Hepatocyte (in vitro differentiated cells): Measurements from ENCODE around the gene CERS3. TPM values are rescaled to one million over a fixed set of nuclear protein-coding genes. Genes with fewer than 3 reads are reported as not detected.

Experiments used
- DNase-seq: peaks from one replicate; pipeline ENCODE4 v3.0.0-alpha.2; 2016; ENCODE audit warnings: low spot score
- H2AFZ ChIP-seq: fragments of 200-600 bp; sonication (generic); 2 replicates; pipeline ENCODE4 v1.6.0; 2016; ENCODE audit warnings: antibody characterized with exemption, mild to moderate bottlenecking
- H3K27ac ChIP-seq: fragments of 200-600 bp; sonication (generic); 2 replicates; pipeline ENCODE4 v1.5.1; 2016; ENCODE audit warnings: mild to moderate bottlenecking
- H3K27me3 ChIP-seq: fragments of 200-600 bp; sonication (generic); 2 replicates; pipeline ENCODE4 v1.6.1; 2016
- H3K36me3 ChIP-seq: fragments of 200-600 bp; sonication (generic); replicated peaks from 2 replicates; pipeline ENCODE4 v1.5.1; 2016; ENCODE audit warnings: low read depth; ENCODE audit not compliant: insufficient read depth
- H3K4me1 ChIP-seq: fragments of 200-600 bp; sonication (generic); 2 replicates; pipeline ENCODE4 v1.5.1; 2016; ENCODE audit warnings: mild to moderate bottlenecking, moderate library complexity; ENCODE audit not compliant: insufficient read depth
- H3K4me2 ChIP-seq: fragments of 200-600 bp; sonication (generic); 2 replicates; pipeline ENCODE4 v1.6.0; 2016
- H3K4me3 ChIP-seq: fragments of 200-600 bp; sonication (generic); 2 replicates; pipeline ENCODE4 v1.5.1; 2016; ENCODE audit warnings: mild to moderate bottlenecking
- H3K79me2 ChIP-seq: fragments of 200-600 bp; sonication (generic); 2 replicates; pipeline ENCODE4 v1.6.0; 2017; ENCODE audit warnings: mild to moderate bottlenecking
- H3K9me2 ChIP-seq: fragments of 200-600 bp; sonication (generic); replicated peaks from 2 replicates; pipeline ENCODE4 v1.6.0; 2017; ENCODE audit warnings: mild to moderate bottlenecking; ENCODE audit not compliant: insufficient read depth
- H3K9me3 ChIP-seq: fragments of 200-600 bp; sonication (generic); 2 replicates; pipeline ENCODE4 v1.5.1; 2016; ENCODE audit warnings: low read depth, mild to moderate bottlenecking
- H4K20me1 ChIP-seq: fragments of 200-600 bp; sonication (generic); 2 replicates; pipeline ENCODE4 v1.6.0; 2016; ENCODE audit warnings: mild to moderate bottlenecking; ENCODE audit not compliant: insufficient read depth, poor library complexity, severe bottlenecking
- CTCF ChIP-seq: fragments of 200-600 bp; sonication (generic); IDR thresholded peaks from 2 replicates; pipeline ENCODE4 v1.5.1; 2016; ENCODE audit warnings: antibody characterized with exemption, mild to moderate bottlenecking; ENCODE audit not compliant: poor library complexity
- EZH2 ChIP-seq: fragments of 200-600 bp; sonication (generic); IDR thresholded peaks from 2 replicates; pipeline ENCODE4 v1.6.1; 2016; ENCODE audit warnings: antibody characterized with exemption, mild to moderate bottlenecking, borderline replicate concordance
- EZH2phosphoT487 ChIP-seq: fragments of 200-600 bp; sonication (generic); IDR thresholded peaks from one replicate; pipeline ENCODE4 v1.6.1; 2018; ENCODE audit warnings: antibody characterized with exemption, mild to moderate bottlenecking, low read depth, moderate library complexity; ENCODE audit not compliant: unreplicated experiment, severe bottlenecking
- WGBS: methylation state at CpG from one replicate; pipeline ENCODE4 v1.1.6; 2016; ENCODE audit warnings: low lambda C conversion rate; ENCODE audit errors: missing lambda C conversion rate; 5-methylcytosine and 5-hydroxymethylcytosine counted together
- polyA plus RNA-seq: library from polyadenylated mRNA; unstranded; fragments of >200 nt; fragmentation: Nextera tagmentation; extraction: Ambion mirVana; gene quantifications from 2 replicates; pipeline ENCODE4 v1.2.1, GENCODE V29; 2016
- total RNA-seq: library from RNA; depleted of rRNA; stranded (reverse); fragments of >200 nt; gene quantifications from 2 replicates; pipeline ENCODE4 v1.2.3, GENCODE V29; 2014

The CERS3 gene
- total and polyA plus RNA-seq, 2 experiments from 2014 or later, result 0.53 TPM; not detected in 1

DNA sequence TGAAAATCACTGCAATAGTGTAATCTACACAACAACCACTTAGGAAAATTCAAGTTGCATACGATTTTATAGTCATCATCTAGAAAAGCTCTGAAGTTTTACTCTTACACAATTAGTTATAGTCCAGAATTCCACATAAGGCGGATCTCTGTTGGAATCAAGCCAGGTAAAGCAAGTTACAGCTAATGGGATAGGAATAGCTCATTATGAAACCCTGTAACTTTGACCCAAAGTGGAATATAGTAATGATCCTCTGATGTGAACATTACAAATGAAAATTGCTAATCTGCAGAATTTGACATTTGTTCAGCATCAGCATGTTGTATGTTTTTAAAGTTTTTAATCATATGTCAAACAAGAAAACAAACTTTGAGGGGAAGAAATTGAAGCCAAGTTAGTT is 4.4 kb downstream of the CERS3 start:
- Histone ChIP-seq H3K36me3 (no peaks in the 10 kb centered on the region), H3K79me2 (no peaks in the 10 kb centered on the region), H3K27me3 (no peaks in the 10 kb centered on the region), H4K20me1 (no peaks in the 10 kb centered on the region), H3K9me2 (no peaks in the 10 kb centered on the region), H2AFZ (no peak overlapping the region), H3K9me3 (no peaks in the 10 kb centered on the region), H3K4me3 (no peak overlapping the region), H3K4me2 (no peak overlapping the region), H3K4me1 (no peaks in the 10 kb centered on the region), H3K27ac (no peak overlapping the region)
- no peak for DNase-seq
- 78% methylated on average over 2 of the region's 2 CpGs for WGBS
- TF ChIP-seq EZH2phosphoT487 (no peak), EZH2 (no peak), CTCF (no peak)

- Histone ChIP-seq H3K9me3 (no peaks in the 10 kb centered on the region), H3K27me3 (no peaks in the 10 kb centered on the region), H3K4me2 (no peak overlapping the region), H3K27ac (no peak overlapping the region), H3K4me1 (no peaks in the 10 kb centered on the region), H3K79me2 (no peaks in the 10 kb centered on the region), H3K4me3 (no peak overlapping the region), H4K20me1 (no peaks in the 10 kb centered on the region), H3K36me3 (no peaks in the 10 kb centered on the region), H2AFZ (no peak overlapping the region), H3K9me2 (no peaks in the 10 kb centered on the region)
- no peak for DNase-seq
- TF ChIP-seq EZH2, result no peak
- 96% methylated on average over 3 of the region's 3 CpGs for WGBS
These were observed 6.8 kb downstream of the CERS3 start for GRCh38 chr15:100521907-100522306.

- Histone ChIP-seq H3K4me1 (peaks cover 3% of the 10 kb centered on the region), H3K36me3 (no peaks in the 10 kb centered on the region), H3K4me2 (no peak overlapping the region), H3K27ac (no peak overlapping the region), H3K4me3 (no peak overlapping the region), H4K20me1 (no peaks in the 10 kb centered on the region), H3K27me3 (no peaks in the 10 kb centered on the region), H3K9me2 (no peaks in the 10 kb centered on the region), H3K9me3 (no peaks in the 10 kb centered on the region), H3K79me2 (no peaks in the 10 kb centered on the region), H2AFZ (no peak overlapping the region)
- TF ChIP-seq EZH2phosphoT487 (no peak), EZH2 (no peak), CTCF (no peak)
- no peak for DNase-seq
- 73% methylated on average over 7 of the region's 7 CpGs for WGBS
These were observed 8.4 kb downstream of the CERS3 start for GRCh38 chr15:100520132-100520921.

- Histone ChIP-seq H3K4me3 (no peak overlapping the region), H3K4me1 (peaks cover 3% of the 10 kb centered on the region), H3K27me3 (no peaks in the 10 kb centered on the region), H3K79me2 (no peaks in the 10 kb centered on the region), H3K9me2 (no peaks in the 10 kb centered on the region), H3K36me3 (no peaks in the 10 kb centered on the region), H4K20me1 (no peaks in the 10 kb centered on the region), H3K9me3 (no peaks in the 10 kb centered on the region), H3K4me2 (no peak overlapping the region), H3K27ac (no peak overlapping the region), H2AFZ (no peak overlapping the region)
- TF ChIP-seq EZH2phosphoT487 (no peak), EZH2 (no peak), CTCF (no peak)
- DNase-seq, result no peak
- 72% methylated on average over 3 of the region's 3 CpGs for WGBS
These were observed 10.9 kb downstream of the CERS3 start for GRCh38 chr15:100517846-100518245.
